Left cardiac atrium (tissue), 4 donors: Measurements from ENCODE around the gene HAAO. TPM values are rescaled to one million over a fixed set of nuclear protein-coding genes. Genes with fewer than 3 reads are reported as not detected.

Source experiments
- ATAC-seq, 2 donors: fragments of 200-7000 bp; cut with Tn5 transposase; one replicate each; pipeline ENCODE4 v1.9.1; 2020; ENCODE audit warnings: mild to moderate bottlenecking in 2 of 2, moderate library complexity in 2 of 2
- DNase-seq: peaks from one replicate; pipeline ENCODE4 v3.0.0-alpha.2; 2020
- intact Hi-C, 2 donors: fragments of 100-400 bp; cut with DNase I; formaldehyde crosslinking; loops; one replicate each; pipeline versions ENCODE4 v1.14.1 to v1.15.1; 2022 to 2023
- total RNA-seq, 2 donors: library from RNA; stranded (reverse); fragmentation: NEBNext Ultra II Directional; extraction: Animal tissue kit (Norgen Biotek cat#: 25700); gene quantifications; one replicate each; pipeline ENCODE4 v1.2.1, GENCODE V29; 2021
- donor health status: DM: no; HTN: yes; CAD: no.
- donor health status: DM: no; HTN: yes; CAD: no; lungs with severe emphysema.
- donor health status: DM: yes; HTN: yes; CAD: no.
- donor health status: Dilated cardiomyopathy.

Gene HAAO
- total RNA-seq, 2 donors from 2014 or later = 2.5 to 3.4 TPM

- DNase-seq = no peak
- ATAC-seq = no peak
- intact Hi-C loops = no loop called here
Measured at GRCh38 chr2:42757981-42758740, 34.2 kb downstream of the HAAO start.

GRCh38 chr2:42756966-42757513, 35.3 kb downstream of the HAAO start:
- no peak for DNase-seq
- intact Hi-C loops = no loop called here
- no peak for ATAC-seq

- intact Hi-C loops = no loop called here
- ATAC-seq = no peak
- DNase-seq = no peak
Measured at GRCh38 chr2:42756150-42756775, 36.1 kb downstream of the HAAO start.

- ATAC-seq (peak; percentile 7 to 31), DNase-seq (no peak)
- intact Hi-C loops = no loop called here
Measured at GRCh38 chr2:42755191-42755880, 37.0 kb downstream of the HAAO start.

- intact Hi-C loops = no loop called here
- DNase-seq = no peak
- ATAC-seq = no peak
Measured at GRCh38 chr2:42754776-42755140, 37.6 kb downstream of the HAAO start.

- ATAC-seq = peak; percentile 45 to 64
- DNase-seq = no peak
- intact Hi-C loops = no loop called here
Measured at GRCh38 chr2:42754021-42754775, 38.2 kb downstream of the HAAO start.

- no peak for DNase-seq
- ATAC-seq = peak in 1 of 2 donors; percentile 45
- intact Hi-C loops = no loop called here
Measured at GRCh38 chr2:42752816-42753813, 39.3 kb downstream of the HAAO start.

GRCh38 chr2:42752314-42752713, 40.1 kb downstream of the HAAO start:
- no peak for DNase-seq
- intact Hi-C loops = no loop called here
- peak in 1 of 2 donors; percentile 66 for ATAC-seq

- ATAC-seq (no peak), DNase-seq (no peak)
- intact Hi-C loops = no loop called here
Measured at GRCh38 chr2:42748840-42749239, 43.5 kb downstream of the HAAO start.

GRCh38 chr2:42747422-42747821, 45.0 kb downstream of the HAAO start:
- DNase-seq (no peak), ATAC-seq (no peak)
- intact Hi-C loops = no loop called here

GRCh38 chr2:42744545-42745082, 47.8 kb downstream of the HAAO start:
- ATAC-seq (no peak), DNase-seq (no peak)
- intact Hi-C loops = no loop called here

GRCh38 chr2:42743659-42743990, 48.8 kb downstream of the HAAO start:
- intact Hi-C loops = no loop called here
- ATAC-seq = no peak
- DNase-seq = no peak

- intact Hi-C loops = no loop called here
- DNase-seq (no peak), ATAC-seq (no peak)
Measured at GRCh38 chr2:42742740-42743658, 49.4 kb downstream of the HAAO start.

GRCh38 chr2:42741140-42741539, 51.2 kb downstream of the HAAO start:
- DNase-seq (no peak), ATAC-seq (no peak)
- intact Hi-C loops = no loop called here

- ATAC-seq = no peak
- intact Hi-C loops = no loop called here
- no peak for DNase-seq
Measured at GRCh38 chr2:42736598-42737322, 55.6 kb downstream of the HAAO start.

- no peak for ATAC-seq
- no peak for DNase-seq
- intact Hi-C loops = no loop called here
Measured at GRCh38 chr2:42733852-42734251, 58.5 kb downstream of the HAAO start.
